ENCODE data around the gene TM7SF3. TPM values are rescaled to one million over a fixed set of nuclear protein-coding genes. Genes with fewer than 3 reads are reported as not detected.

The TM7SF3 gene
- total RNA-seq, 4 donors from 2014 or later: 67.2 to 142 (median 124) TPM

DNA sequence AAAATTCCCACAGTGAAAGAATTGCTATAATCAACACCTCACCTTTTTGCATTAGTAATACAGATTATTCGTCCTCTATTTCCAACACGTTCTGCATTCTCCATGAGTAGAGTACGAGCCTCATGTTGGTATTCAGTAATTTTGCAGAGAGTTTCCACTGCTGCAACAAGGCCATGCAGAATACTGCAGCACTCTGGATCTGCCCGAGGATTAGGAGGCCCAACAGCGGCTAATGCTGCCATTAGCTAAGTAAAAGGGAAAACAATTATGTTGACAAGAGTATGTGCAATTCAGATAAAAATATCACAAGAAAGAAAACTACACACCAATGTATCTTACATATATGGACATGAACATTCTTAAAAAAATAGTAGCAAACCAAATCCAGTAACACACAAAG lies 85.5 kb downstream of the TM7SF3 start:
- H3K4me1 ChIP-seq: no peaks in the 10 kb centered on the region
- H3K27ac ChIP-seq: no peak overlapping the region
- H3K27me3 ChIP-seq: no peaks in the 10 kb centered on the region
- DNase-seq (ENCODE audit: low spot score in 2 of 2): no peak
- H3K36me3 ChIP-seq: peaks cover 54% of the 10 kb centered on the region
- 94% methylated on average over 5 of the region's 5 CpGs for WGBS
- no peak overlapping the region for H3K4me3 ChIP-seq
- H3K9me3 ChIP-seq: no peaks in the 10 kb centered on the region
- TF ChIP-seq CTCF (IDR thresholded peaks at IDR 0.05) (no peak), POLR2AphosphoS5 (IDR thresholded peaks at IDR 0.05) (no peak)

Other genes starting within 250 kb of the TM7SF3 start
- 100 to 1,000 TPM in 1 of 4 donors, 10 to 100 TPM in 3; 59.6 to 159 (median 72.1) TPM for gene ITPR2, start 181.2 kb downstream of the TM7SF3 start, total RNA-seq
- 10 to 100 TPM; 18.5 to 35.3 (median 28.8) TPM for gene INTS13, start 76.4 kb downstream of the TM7SF3 start, total RNA-seq
- gene FGFR1OP2, start 75.9 kb downstream of the TM7SF3 start, total RNA-seq: 10 to 100 TPM; 45.8 to 74.8 (median 51.4) TPM
- gene MED21, start 8.2 kb upstream of the TM7SF3 start, total RNA-seq: 10 to 100 TPM; 39.1 to 61.2 (median 51.6) TPM
- not detected for gene C12orf71, start 68.2 kb upstream of the TM7SF3 start, total RNA-seq
- gene STK38L, start 229.9 kb upstream of the TM7SF3 start, total RNA-seq: 10 to 100 TPM; 16.5 to 28.7 (median 19.6) TPM